HepG2 (cell line): ENCODE results near the gene NCF2. TPM values are rescaled to one million over a fixed set of nuclear protein-coding genes. Genes with fewer than 3 reads are reported as not detected.
A peak's percentile ranks its signal among the peaks of the same experiment; 100 is the strongest.

ENCODE experiments used
- HOXD1 ChIP-seq: sonication (generic); formaldehyde crosslinking; IDR thresholded peaks from 2 replicates; pipeline ENCODE4 v1.5.0; 2020; ENCODE audit warnings: missing genetic modification reagents
- KAT7 ChIP-seq: IDR thresholded peaks from 2 replicates; pipeline ENCODE4 v1.6.1; 2018; ENCODE audit warnings: borderline replicate concordance, missing compliant biosample characterization
- KMT2A ChIP-seq: sonication (generic); formaldehyde crosslinking; IDR thresholded peaks from 2 replicates; pipeline ENCODE4 v1.4.0; 2020; ENCODE audit warnings: missing genetic modification reagents
- MED1 ChIP-seq: sonication (generic); formaldehyde crosslinking; IDR thresholded peaks from 2 replicates; pipeline ENCODE4 v1.4.0; 2020; ENCODE audit warnings: missing genetic modification reagents
- MEIS2 ChIP-seq: sonication (generic); formaldehyde crosslinking; IDR thresholded peaks from 2 replicates; pipeline ENCODE4 v1.9.0; 2021; ENCODE audit warnings: mild to moderate bottlenecking, missing genetic modification reagents
- PAX8 ChIP-seq: sonication (generic); formaldehyde crosslinking; IDR thresholded peaks from 2 replicates; pipeline ENCODE4 v1.8.0; 2022; ENCODE audit warnings: mild to moderate bottlenecking, missing genetic modification reagents, borderline replicate concordance
- RAD51 ChIP-seq: fragments of 450-650 bp; IDR thresholded peaks from 2 replicates; pipeline ENCODE4 v1.6.1; 2016; ENCODE audit warnings: borderline replicate concordance
- RBM39 ChIP-seq: fragments of 200-400 bp; formaldehyde crosslinking; IDR thresholded peaks from one replicate; pipeline ENCODE4 v1.6.1; 2018; ENCODE audit warnings: antibody characterized with exemption, mild to moderate bottlenecking, low read depth, low read length; ENCODE audit not compliant: poor library complexity, severe bottlenecking
- SIN3A ChIP-seq: IDR thresholded peaks from 2 replicates; pipeline ENCODE4 v1.6.1; 2011; ENCODE audit warnings: low read depth, mild to moderate bottlenecking, control low read depth, low read length, borderline replicate concordance
- TSC22D2 ChIP-seq: sonication (generic); formaldehyde crosslinking; IDR thresholded peaks from 2 replicates; pipeline ENCODE4 v1.5.1; 2020; ENCODE audit warnings: missing genetic modification reagents, mild to moderate bottlenecking, borderline replicate concordance
- ZFP37 ChIP-seq: sonication (generic); formaldehyde crosslinking; IDR thresholded peaks from 2 replicates; pipeline ENCODE4 v1.4.0; 2020; ENCODE audit warnings: missing genetic modification reagents, borderline replicate concordance
- polyA plus RNA-seq, 8 experiments: library from polyadenylated mRNA; depleted of rRNA in 3 of 8; stranded (reverse) in 7 of 8; unstranded in 1 of 8; fragments of >200 nt; fragmentation: Illumina TruSeq in 4 of 8; extraction: Trizol in 4 of 8; gene quantifications; 2 replicates each; pipeline versions ENCODE4 v1.2.1 to v1.2.3, GENCODE V29; 2011 to 2016; ENCODE audit warnings: low read depth in 4 of 8, missing spikeins in 1 of 8, mixed read lengths in 1 of 8; ENCODE audit not compliant: insufficient read depth in 1 of 8
- total RNA-seq, 5 experiments: library from RNA; depleted of rRNA; stranded (reverse); fragments of >200 nt; fragmentation: Illumina TruSeq; extraction: Trizol; gene quantifications; 2 replicates each; pipeline ENCODE4 v1.2.3, GENCODE V29; 2016; ENCODE audit warnings: low read depth in 1 of 5
- TF ChIP-seq, protein P1 (sequence below): IDR thresholded peaks from 2 replicates; pipeline ENCODE4 v1.6.1; 2012; ENCODE audit warnings: low read length, improper control_type of control experiment
- TF ChIP-seq, protein P2 (sequence below): sonication (generic); formaldehyde crosslinking; IDR thresholded peaks from 2 replicates; pipeline ENCODE4 v1.8.0; 2022; ENCODE audit warnings: missing genetic modification reagents, mild to moderate bottlenecking, inconsistent platforms, borderline replicate concordance
- TF ChIP-seq, protein P3 (sequence below): sonication (generic); formaldehyde crosslinking; IDR thresholded peaks from 2 replicates; pipeline ENCODE4 v1.5.1; 2020; ENCODE audit warnings: mild to moderate bottlenecking, missing genetic modification reagents, borderline replicate concordance
- TF ChIP-seq, protein P4 (sequence below): sonication (generic); formaldehyde crosslinking; IDR thresholded peaks from 2 replicates; pipeline ENCODE4 v1.4.0; 2020; ENCODE audit warnings: mild to moderate bottlenecking, missing genetic modification reagents

NCF2 gene
- total and polyA plus RNA-seq, 2 of the 13 experiments (the other 11 are each of a cell fraction or from before 2014, with no cell fraction given) = 0.18 to 0.46 TPM

DNA sequence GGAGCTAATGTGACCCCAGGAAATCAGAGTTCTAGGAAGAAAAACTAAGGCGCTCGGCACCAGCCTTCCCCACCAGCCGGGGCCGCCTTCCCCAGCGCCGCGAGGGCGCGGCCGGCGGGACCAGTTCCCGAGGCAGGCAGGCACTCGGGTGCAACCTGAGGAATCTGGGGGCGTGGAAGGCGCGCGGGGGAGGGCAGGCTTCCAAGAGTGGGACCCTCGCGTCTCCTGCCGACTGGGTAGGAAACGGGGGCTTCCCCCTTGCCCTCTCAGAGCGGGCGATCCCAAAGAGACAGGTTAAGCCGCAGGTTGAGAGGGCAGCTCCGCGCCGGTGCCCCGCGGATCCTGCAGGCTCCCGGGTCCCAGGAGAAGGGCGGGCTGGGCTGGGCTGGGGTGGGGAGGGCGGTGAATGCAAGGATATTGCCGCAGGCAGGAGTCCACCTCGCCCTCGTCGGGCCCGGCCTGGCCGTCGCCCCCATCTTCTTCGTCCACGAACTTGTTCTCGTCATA, 44.9 kb upstream of the NCF2 start (continued):
- TF ChIP-seq, protein P1, sequence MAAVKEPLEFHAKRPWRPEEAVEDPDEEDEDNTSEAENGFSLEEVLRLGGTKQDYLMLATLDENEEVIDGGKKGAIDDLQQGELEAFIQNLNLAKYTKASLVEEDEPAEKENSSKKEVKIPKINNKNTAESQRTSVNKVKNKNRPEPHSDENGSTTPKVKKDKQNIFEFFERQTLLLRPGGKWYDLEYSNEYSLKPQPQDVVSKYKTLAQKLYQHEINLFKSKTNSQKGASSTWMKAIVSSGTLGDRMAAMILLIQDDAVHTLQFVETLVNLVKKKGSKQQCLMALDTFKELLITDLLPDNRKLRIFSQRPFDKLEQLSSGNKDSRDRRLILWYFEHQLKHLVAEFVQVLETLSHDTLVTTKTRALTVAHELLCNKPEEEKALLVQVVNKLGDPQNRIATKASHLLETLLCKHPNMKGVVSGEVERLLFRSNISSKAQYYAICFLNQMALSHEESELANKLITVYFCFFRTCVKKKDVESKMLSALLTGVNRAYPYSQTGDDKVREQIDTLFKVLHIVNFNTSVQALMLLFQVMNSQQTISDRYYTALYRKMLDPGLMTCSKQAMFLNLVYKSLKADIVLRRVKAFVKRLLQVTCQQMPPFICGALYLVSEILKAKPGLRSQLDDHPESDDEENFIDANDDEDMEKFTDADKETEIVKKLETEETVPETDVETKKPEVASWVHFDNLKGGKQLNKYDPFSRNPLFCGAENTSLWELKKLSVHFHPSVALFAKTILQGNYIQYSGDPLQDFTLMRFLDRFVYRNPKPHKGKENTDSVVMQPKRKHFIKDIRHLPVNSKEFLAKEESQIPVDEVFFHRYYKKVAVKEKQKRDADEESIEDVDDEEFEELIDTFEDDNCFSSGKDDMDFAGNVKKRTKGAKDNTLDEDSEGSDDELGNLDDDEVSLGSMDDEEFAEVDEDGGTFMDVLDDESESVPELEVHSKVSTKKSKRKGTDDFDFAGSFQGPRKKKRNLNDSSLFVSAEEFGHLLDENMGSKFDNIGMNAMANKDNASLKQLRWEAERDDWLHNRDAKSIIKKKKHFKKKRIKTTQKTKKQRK = no peak
- no peak for TF ChIP-seq KMT2A (CRISPR knock-in tag)
- no peak; the same call in 1 of the 2 replicates for TF ChIP-seq MED1 (CRISPR knock-in tag)
- TF ChIP-seq KAT7 (CRISPR knock-in tag) = no peak
- TF ChIP-seq MEIS2 (CRISPR knock-in tag) = peak; percentile 78; the same call in 1 of the 2 replicates
- TF ChIP-seq, protein P2, sequence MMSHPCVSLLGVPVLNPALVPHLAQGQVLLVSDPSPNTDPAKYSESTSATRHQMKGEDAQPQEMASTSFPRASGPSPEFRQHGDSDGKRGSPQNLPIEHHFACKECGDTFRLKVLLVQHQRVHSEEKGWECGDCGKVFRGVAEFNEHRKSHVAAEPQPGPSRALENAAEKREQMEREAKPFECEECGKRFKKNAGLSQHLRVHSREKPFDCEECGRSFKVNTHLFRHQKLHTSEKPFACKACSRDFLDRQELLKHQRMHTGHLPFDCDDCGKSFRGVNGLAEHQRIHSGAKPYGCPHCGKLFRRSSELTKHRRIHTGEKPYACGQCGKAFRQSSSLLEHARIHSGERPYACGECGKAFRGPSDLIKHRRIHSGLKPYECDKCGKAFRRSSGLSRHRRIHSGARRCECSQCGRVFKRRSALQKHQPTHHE (CRISPR knock-in tag) = no peak
- 0 out of 2 replicates have a peak, but pooled peaks have one; percentile 36 for TF ChIP-seq ZFP37 (CRISPR knock-in tag)
- no peak for TF ChIP-seq RBM39
- TF ChIP-seq, protein P3, sequence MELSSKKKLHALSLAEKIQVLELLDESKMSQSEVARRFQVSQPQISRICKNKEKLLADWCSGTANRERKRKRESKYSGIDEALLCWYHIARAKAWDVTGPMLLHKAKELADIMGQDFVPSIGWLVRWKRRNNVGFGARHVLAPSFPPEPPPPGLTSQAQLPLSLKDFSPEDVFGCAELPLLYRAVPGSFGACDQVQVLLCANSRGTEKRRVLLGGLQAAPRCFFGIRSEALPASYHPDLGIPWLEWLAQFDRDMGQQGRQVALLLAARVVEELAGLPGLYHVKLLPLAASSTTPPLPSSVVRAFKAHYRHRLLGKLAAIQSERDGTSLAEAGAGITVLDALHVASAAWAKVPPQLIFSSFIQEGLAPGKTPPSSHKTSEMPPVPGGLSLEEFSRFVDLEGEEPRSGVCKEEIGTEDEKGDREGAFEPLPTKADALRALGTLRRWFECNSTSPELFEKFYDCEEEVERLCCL (CRISPR knock-in tag) = no peak
- no peak for TF ChIP-seq RAD51
- TF ChIP-seq HOXD1 (CRISPR knock-in tag) = 0 out of 2 replicates have a peak, but pooled peaks have one; percentile 13
- no peak for TF ChIP-seq TSC22D2 (CRISPR knock-in tag)
- TF ChIP-seq PAX8 (CRISPR knock-in tag) = no peak
- TF ChIP-seq, protein P4, sequence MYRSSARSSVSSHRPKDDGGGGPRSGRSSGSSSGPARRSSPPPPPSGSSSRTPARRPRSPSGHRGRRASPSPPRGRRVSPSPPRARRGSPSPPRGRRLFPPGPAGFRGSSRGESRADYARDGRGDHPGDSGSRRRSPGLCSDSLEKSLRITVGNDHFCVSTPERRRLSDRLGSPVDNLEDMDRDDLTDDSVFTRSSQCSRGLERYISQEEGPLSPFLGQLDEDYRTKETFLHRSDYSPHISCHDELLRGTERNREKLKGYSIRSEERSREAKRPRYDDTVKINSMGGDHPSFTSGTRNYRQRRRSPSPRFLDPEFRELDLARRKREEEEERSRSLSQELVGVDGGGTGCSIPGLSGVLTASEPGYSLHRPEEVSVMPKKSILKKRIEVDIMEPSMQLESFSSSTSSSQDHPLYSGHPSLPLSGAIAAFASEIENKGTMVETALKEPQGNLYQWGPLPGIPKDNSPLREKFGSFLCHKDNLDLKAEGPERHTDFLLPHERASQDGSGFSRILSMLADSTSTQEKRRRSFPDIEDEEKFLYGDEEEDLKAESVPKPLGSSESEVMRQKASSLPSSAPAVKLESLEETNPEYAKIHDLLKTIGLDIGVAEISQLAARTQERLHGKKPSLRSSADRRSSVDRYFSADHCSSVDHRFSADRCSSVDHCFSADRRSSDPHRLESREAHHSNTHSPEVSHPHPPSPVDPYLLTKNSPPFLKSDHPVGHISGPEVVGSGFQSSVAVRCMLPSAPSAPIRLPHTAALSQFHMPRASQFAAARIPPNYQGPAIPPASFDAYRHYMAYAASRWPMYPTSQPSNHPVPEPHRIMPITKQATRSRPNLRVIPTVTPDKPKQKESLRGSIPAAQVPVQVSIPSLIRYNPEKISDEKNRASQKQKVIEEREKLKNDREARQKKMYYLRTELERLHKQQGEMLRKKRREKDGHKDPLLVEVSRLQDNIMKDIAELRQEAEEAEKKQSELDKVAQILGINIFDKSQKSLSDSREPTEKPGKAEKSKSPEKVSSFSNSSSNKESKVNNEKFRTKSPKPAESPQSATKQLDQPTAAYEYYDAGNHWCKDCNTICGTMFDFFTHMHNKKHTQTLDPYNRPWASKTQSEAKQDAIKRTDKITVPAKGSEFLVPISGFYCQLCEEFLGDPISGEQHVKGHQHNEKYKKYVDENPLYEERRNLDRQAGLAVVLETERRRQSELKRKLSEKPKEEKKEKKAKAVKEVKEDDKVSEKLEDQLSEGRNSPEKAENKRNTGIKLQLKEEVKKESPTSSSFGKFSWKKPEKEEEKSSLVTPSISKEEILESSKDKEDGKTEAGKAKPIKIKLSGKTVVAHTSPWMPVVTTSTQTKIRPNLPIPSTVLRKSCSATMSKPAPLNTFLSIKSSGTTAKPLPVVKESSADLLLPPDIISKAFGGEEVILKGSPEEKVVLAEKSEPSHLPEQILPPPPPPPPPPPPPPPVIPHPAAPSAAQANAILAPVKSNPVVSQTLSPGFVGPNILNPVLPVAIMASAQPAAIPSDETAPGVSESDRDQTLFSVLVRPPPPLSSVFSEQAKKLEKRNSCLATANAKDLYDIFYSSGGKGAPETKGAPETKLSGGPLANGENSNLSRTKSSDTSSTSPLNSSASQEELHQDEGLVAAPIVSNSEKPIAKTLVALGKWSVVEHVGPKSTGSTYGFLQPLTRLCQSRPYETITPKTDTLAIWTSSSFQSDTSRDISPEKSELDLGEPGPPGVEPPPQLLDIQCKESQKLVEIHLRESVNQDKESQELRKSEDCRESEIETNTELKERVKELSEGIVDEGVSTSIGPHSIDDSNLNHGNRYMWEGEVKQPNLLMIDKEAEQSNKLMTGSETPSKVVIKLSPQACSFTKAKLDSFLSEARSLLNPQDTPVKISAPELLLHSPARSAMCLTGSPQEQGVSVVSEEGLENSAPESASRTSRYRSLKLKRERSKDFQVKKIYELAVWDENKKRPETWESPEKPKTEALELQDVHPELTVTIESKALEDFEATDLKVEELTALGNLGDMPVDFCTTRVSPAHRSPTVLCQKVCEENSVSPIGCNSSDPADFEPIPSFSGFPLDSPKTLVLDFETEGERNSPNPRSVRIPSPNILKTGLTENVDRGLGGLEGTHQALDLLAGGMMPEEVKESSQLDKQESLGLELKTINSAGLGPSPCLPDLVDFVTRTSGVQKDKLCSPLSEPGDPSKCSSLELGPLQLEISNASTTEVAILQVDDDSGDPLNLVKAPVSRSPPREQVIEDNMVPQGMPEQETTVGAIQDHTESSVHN (CRISPR knock-in tag) = no peak
- TF ChIP-seq SIN3A = peak; percentile 30; the same call in 1 of the 2 replicates
